Stimulated activated CD8-positive, alpha-beta memory T cell treated with anti-CD3 and anti-CD28 coated beads, Interleukin-4, amount 100 ng/mL, for 24 hours (primary cell): Measurements from ENCODE around the gene KRTAP6-3.

ENCODE experiments used
- DNase-seq: peaks from one replicate; pipeline ENCODE4 v3.0.0-alpha.2; 2020; ENCODE audit warnings: low read depth

Gene KRTAP6-3, protein sequence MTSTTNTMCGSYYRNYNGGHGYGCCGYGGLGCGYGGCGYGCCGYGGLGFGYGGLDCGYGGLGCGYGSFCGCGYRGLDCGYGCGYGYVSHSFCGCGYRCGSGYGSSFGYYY

DNA sequence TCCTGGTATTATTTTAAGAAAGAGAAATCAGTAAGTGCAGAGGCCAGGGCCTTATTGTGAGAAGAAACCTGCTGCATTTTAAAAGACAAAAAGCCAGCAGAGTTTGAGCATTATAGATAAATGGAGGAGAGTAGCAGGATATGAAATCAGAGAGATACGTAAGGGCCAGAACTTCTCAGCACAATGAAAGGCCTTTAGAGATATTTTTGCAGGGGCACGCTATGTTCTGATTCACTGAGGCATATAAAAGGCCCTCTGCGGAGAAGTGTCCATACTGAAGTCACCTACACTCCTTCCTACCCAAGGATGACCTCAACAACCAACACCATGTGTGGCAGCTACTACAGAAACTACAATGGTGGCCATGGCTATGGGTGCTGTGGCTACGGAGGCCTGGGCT lies at the start of gene KRTAP6-3:
Gene KRTAP6-3 (plus strand): TSS at position 301 of the 400 bp plus-strand sequence. CDS start 6 bp downstream, at position 307.
- no peak for DNase-seq

- no peak for DNase-seq
Measured at GRCh38 chr21:30552782-30553181, 39.5 kb upstream of the KRTAP6-3 start.

GRCh38 chr21:30555095-30555494 lies 37.1 kb upstream of the KRTAP6-3 start:
- no peak for DNase-seq

- no peak for DNase-seq
Measured at GRCh38 chr21:30561264-30561895, 30.9 kb upstream of the KRTAP6-3 start, which contains the start of gene KRTAP19-7. KRTAP19-7 (minus strand) TSS chr21:30561314; CDS start chr21:30561289, 25 bp downstream.

- DNase-seq = no peak
Measured at GRCh38 chr21:30561957-30562356, 30.3 kb upstream of the KRTAP6-3 start.

GRCh38 chr21:30563072-30563471 lies 29.2 kb upstream of the KRTAP6-3 start:
- no peak for DNase-seq

- no peak for DNase-seq
Measured at GRCh38 chr21:30563630-30564029, 28.6 kb upstream of the KRTAP6-3 start.

- DNase-seq = no peak
Measured at GRCh38 chr21:30567617-30568016, 24.6 kb upstream of the KRTAP6-3 start.

DNA sequence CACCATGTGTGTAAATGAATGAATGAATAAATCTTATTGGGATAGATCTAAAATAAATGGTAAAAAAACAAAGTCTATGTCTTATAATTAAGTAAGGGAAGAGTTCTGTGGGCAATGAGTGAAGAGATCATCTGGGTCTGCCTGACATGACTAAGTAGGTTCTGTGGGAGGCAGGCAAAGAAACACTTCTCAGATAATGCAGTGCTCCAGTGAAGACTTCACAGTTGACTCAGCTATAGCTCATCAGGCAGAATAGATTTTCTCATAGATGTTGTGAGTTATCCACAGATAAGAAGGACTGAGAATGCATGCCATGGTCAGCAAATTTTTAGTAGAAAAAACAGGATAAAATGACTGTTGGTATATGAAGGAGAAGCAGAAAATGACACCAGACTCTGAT lies 14.5 kb upstream of the KRTAP6-3 start:
- DNase-seq = no peak

GRCh38 chr21:30579346-30579745 lies 12.9 kb upstream of the KRTAP6-3 start:
- no peak for DNase-seq

DNA sequence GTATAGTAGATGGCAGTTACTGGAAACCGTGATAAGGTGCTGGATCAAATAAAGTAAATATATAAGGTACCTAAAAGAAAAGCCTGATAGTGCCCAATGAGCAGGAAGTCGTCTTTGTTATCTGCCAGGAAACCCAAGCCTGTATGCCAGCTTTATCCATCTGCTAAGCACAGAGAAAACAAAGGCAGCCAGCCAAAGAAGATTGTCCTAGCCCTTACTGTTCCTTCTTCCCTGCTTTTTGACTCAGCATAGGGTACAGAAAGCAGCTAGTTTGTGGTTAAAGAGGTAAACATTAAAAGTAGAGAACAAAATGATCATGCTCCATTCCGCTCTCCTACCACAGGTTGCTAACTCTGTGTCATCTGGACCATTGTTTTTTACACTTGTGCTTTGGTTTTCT lies 12.1 kb upstream of the KRTAP6-3 start:
- DNase-seq = no peak

GRCh38 chr21:30582870-30583269 lies 9.4 kb upstream of the KRTAP6-3 start:
- DNase-seq = no peak

DNA sequence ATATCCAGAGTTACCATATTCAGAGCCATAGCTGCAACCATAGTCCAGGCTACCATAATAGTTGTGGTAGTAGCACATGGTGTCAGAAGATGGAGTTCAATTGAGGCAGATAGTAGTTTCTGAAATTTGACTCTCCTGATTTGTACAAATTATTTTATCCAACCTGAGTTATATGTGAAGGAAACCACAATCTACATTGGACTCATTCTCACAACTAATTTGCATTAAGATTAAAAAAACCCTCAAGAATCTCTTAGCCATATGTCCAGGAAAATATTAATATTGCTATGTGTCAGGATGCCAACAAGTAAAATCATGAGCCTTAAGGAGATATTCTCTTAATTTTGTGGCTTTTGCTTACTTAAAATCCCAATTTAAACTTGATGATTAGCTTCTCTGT lies 1.9 kb upstream of the KRTAP6-3 start, which contains the start of gene KRTAP22-2:
Gene KRTAP22-2 (minus strand): TSS at position 101 of the 400 bp plus-strand sequence.
- no peak for DNase-seq

GRCh38 chr21:30598802-30599201 lies 6.6 kb downstream of the KRTAP6-3 start, which contains the start of gene KRTAP6-2:
KRTAP6-2 (minus strand) TSS chr21:30598902; CDS start chr21:30598874, 28 bp downstream.
- DNase-seq = no peak

DNA sequence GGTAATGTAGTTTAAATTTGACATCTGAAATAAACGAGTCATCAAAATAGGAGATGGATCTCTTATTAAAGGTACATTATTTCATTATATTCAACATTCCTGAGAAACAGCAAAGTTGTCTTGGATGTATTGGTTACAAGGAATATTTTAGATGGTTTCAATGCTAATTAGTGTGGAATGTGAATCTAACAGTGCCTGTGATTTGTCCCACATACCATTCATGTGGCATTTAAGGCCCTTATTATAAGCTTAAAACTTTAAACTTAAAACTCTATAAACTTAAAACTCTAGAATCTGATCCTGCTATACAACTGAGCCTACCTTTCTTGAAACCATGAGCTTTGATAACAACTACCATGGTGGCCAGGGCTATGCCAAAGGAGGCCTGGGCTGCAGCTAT lies 8.5 kb downstream of the KRTAP6-3 start, which contains the start of gene KRTAP22-1:
Gene KRTAP22-1 (plus strand): TSS at position 301 of the 400 bp plus-strand sequence.
- DNase-seq = no peak

- no peak for DNase-seq
Measured at GRCh38 chr21:30605968-30606367, 13.7 kb downstream of the KRTAP6-3 start.

DNA sequence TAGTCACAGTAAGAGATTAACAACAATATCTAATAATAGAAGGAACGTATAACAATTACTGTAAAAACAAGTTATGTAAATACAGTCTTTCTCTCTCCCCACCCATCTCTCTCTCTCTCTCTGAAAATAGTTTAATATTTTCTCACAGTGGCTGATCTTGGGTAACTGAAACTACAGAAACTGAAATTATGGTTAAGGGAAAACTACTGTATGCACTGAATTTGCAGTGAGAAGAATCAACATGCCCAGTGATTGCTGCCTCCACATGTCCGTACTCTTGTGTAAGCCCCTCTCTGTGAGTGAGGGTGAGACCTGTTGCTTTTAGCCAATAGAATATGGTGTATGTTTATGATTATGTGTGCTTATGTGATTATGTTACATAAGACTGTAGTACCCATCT lies 19.9 kb downstream of the KRTAP6-3 start:
- DNase-seq = no peak

- no peak for DNase-seq
Measured at GRCh38 chr21:30613836-30614235, 21.6 kb downstream of the KRTAP6-3 start, which contains the start of gene KRTAP6-1. KRTAP6-1 (minus strand) TSS chr21:30613930; CDS start chr21:30613904, 26 bp downstream.

DNA sequence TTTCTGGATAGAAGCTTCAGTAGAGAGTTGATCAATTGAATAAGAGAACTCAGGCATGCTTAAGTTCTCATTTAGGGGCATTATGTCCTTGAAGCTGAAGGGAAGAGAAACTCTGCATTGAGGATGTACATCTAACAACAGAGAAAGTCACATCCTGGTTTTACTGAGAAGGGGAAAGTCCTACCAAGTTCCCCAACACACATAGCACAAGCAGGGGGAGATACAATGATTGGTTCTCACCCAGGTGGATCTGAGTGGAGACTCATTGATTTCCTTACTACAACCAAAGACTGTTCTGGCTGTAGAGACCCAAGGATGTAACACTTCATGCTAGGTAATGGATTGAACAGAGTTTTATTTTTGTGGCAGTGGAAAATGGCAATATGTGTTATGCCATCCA lies 23.0 kb downstream of the KRTAP6-3 start:
- no peak for DNase-seq

DNA sequence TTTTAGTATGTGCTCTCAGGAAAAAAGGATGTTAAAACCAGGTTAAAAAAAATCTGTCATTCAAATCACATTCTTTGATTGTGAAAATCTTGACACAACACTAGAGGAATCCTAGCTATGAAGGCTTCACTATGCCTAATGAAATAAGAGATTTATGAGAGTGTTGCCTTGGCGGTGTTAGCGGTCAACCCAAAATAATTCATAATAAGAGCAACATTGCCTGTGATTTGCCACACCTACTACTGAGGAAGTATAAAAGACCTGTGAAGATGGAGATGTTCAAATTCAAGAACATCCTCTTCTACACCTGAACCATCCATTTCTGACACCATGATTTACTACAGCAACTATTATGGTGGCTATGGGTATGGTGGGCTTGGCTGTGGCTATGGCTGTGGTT lies 23.9 kb downstream of the KRTAP6-3 start, which contains the start of gene KRTAP20-1:
Gene KRTAP20-1 (plus strand): TSS at position 301 of the 400 bp plus-strand sequence. CDS start 30 bp downstream, at position 331.
- no peak for DNase-seq

- no peak for DNase-seq
Measured at GRCh38 chr21:30620080-30620479, 27.8 kb downstream of the KRTAP6-3 start.

DNA sequence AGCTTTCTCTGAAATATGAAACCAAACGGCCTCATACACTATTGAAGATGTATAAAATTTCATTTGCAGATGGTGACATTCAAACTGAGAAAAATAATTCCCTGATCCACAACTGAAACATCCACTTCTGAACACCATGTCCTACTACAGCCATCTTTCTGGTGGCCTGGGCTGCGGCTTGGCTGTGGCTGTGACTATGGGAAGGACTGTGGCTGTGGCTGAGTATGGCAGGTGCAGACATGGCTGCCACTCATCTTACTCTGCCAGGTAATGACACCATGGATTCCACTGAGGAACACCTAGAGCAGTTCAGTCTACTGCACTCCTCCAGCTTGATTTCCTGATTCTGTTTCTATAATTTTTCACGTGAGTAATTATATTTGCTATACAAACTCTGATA lies 28.3 kb downstream of the KRTAP6-3 start, which contains the start of gene KRTAP20-4:
Gene KRTAP20-4 (plus strand): TSS at position 106 of the 400 bp plus-strand sequence.
- no peak for DNase-seq

DNA sequence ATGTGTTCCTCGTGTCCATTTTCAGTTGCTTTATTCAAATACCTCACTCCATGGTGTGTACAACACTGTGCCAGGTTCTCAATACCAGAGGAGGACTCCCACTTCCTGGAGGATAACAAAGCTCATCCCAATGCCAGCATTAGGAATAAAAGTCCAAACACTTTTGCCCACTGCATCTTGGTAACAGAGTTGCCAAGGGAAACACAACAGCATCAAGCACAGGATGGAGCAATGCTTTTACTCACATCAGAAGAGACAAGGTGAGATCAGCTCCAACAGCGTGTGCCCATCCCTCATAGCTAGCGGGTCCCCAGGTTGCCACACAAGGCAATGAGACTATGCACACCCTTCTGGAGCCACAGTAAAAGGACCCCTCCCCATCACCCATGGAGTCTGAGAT lies 31.1 kb downstream of the KRTAP6-3 start:
- DNase-seq = no peak
